Suprapubic skin (tissue), 4 donors: ENCODE measurements around the gene KRT27. TPM values are rescaled to one million over a fixed set of nuclear protein-coding genes. Genes with fewer than 3 reads are reported as not detected.

Source experiments
- DNase-seq, 2 donors: peaks; one replicate each; pipeline ENCODE4 v3.0.0-alpha.2; 2019; ENCODE audit warnings: low spot score in 2 of 2
- H3K27ac ChIP-seq: fragments of 200-600 bp; sonication (generic); one replicate; pipeline ENCODE4 v1.5.1; 2019
- H3K27me3 ChIP-seq: fragments of 200-600 bp; sonication (generic); one replicate; pipeline ENCODE4 v1.5.1; 2019
- H3K36me3 ChIP-seq: fragments of 200-600 bp; sonication (generic); one replicate; pipeline ENCODE4 v1.5.1; 2019
- H3K4me1 ChIP-seq: fragments of 200-600 bp; sonication (generic); one replicate; pipeline ENCODE4 v1.5.1; 2019
- H3K4me3 ChIP-seq: fragments of 200-600 bp; sonication (generic); one replicate; pipeline ENCODE4 v1.5.1; 2019; ENCODE audit warnings: mild to moderate bottlenecking
- H3K9me3 ChIP-seq: fragments of 200-600 bp; sonication (generic); one replicate; pipeline ENCODE4 v1.5.1; 2019
- EP300 ChIP-seq: sonication (generic); formaldehyde crosslinking; IDR thresholded peaks from one replicate; pipeline ENCODE4 v1.6.1; 2017; ENCODE audit warnings: antibody characterized with exemption
- POLR2A ChIP-seq, 2 donors: fragments of 450-650 bp; IDR thresholded peaks; one replicate each; pipeline ENCODE4 v1.6.1; 2017; ENCODE audit warnings: antibody characterized with exemption in 2 of 2, mild to moderate bottlenecking in 2 of 2, moderate library complexity in 2 of 2
- POLR2AphosphoS5 ChIP-seq, 3 donors: sonication (generic); formaldehyde crosslinking; IDR thresholded peaks; one replicate each; pipeline ENCODE4 v1.6.1; 2017; ENCODE audit warnings: antibody characterized with exemption in 3 of 3
- WGBS: methylation state at CpG from one replicate; pipeline ENCODE4 v1.1.5; 2018; 5-methylcytosine and 5-hydroxymethylcytosine counted together
- total RNA-seq, 4 donors: library from RNA; depleted of rRNA; stranded (reverse); fragments of >200 nt; gene quantifications; one replicate each; pipeline ENCODE4 v1.1.0, GENCODE V29; 2016
- TF ChIP-seq, protein P1 (sequence below), 2 donors: fragments of 200-600 bp in 1 of 2; fragments of 450-650 bp in 1 of 2; sonication (generic) in 1 of 2; IDR thresholded peaks; one replicate each; pipeline ENCODE4 v1.5.1; 2016 to 2019; ENCODE audit warnings: antibody characterized with exemption in 2 of 2, mild to moderate bottlenecking in 1 of 2, moderate library complexity in 1 of 2

KRT27 gene
- total RNA-seq, 4 donors from 2014 or later: 1.9 to 150 (median 39.1) TPM

DNA sequence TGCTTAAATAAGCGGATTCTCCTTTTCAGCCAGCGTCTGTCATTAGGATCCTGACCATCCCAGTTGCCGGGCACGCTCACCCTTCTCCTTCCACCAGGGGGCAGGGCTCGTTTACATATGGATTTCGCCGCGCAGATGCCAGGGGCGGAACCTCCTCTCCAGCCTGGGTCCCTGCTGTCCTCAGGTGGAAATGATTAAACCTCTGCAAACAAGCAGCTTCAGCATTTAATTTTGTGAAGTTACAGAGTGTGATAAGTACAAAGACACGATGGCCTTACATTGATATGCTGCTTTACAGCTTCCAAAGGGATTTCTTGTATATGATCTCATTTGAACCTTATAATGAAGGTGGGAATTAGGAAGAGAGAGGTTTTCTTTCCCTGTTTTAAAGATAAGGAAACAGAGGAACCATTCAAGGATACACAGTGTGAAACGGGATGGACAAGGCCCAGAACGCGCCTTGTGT, 21.3 kb upstream of the KRT27 start:
- H3K27me3 ChIP-seq: peaks cover 18% of the 10 kb centered on the region
- no peak overlapping the region for H3K4me3 ChIP-seq
- H3K4me1 ChIP-seq: peaks cover 3% of the 10 kb centered on the region
- no peaks in the 10 kb centered on the region for H3K9me3 ChIP-seq
- no peaks in the 10 kb centered on the region for H3K36me3 ChIP-seq
- 12% methylated on average over 13 of the region's 13 CpGs for WGBS
- peak; percentile 82 to 89 for DNase-seq
- no peak for TF ChIP-seq POLR2A (IDR thresholded peaks at IDR 0.05)
- TF ChIP-seq, protein P1, sequence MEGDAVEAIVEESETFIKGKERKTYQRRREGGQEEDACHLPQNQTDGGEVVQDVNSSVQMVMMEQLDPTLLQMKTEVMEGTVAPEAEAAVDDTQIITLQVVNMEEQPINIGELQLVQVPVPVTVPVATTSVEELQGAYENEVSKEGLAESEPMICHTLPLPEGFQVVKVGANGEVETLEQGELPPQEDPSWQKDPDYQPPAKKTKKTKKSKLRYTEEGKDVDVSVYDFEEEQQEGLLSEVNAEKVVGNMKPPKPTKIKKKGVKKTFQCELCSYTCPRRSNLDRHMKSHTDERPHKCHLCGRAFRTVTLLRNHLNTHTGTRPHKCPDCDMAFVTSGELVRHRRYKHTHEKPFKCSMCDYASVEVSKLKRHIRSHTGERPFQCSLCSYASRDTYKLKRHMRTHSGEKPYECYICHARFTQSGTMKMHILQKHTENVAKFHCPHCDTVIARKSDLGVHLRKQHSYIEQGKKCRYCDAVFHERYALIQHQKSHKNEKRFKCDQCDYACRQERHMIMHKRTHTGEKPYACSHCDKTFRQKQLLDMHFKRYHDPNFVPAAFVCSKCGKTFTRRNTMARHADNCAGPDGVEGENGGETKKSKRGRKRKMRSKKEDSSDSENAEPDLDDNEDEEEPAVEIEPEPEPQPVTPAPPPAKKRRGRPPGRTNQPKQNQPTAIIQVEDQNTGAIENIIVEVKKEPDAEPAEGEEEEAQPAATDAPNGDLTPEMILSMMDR (IDR thresholded peaks at IDR 0.05): peak; percentile 80 to 88
- H3K27ac ChIP-seq: no peak overlapping the region

DNA sequence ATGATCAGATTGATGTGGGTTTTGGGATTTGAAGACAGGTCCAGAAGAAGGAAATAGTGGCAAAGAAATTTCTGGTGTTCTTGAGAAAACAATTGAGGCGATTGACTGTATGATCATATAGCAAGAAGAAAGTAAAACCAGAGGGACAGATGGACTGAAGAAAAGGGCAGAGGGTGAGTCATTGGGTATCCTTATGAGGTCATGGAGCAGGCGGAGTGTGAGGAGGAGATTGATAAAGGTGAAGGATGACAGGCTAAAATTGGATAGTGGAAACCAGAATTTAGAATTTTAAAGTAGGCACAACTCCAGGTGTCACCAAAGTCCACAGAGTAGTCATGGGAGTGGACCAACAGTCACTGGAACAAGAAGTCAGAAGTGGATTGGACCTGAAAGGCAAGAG, 18.8 kb upstream of the KRT27 start:
- Histone ChIP-seq H3K36me3 (no peaks in the 10 kb centered on the region), H3K27me3 (peaks cover 22% of the 10 kb centered on the region), H3K4me1 (peaks cover 3% of the 10 kb centered on the region), H3K9me3 (no peaks in the 10 kb centered on the region), H3K27ac (no peak overlapping the region), H3K4me3 (no peak overlapping the region)
- 83% methylated on average over 2 of the region's 2 CpGs for WGBS
- TF ChIP-seq EP300 (no peak), POLR2AphosphoS5 (IDR thresholded peaks at IDR 0.05) (no peak), POLR2A (IDR thresholded peaks at IDR 0.05) (no peak)
- TF ChIP-seq, protein P1 (IDR thresholded peaks at IDR 0.05): no peak
- DNase-seq: no peak

DNA sequence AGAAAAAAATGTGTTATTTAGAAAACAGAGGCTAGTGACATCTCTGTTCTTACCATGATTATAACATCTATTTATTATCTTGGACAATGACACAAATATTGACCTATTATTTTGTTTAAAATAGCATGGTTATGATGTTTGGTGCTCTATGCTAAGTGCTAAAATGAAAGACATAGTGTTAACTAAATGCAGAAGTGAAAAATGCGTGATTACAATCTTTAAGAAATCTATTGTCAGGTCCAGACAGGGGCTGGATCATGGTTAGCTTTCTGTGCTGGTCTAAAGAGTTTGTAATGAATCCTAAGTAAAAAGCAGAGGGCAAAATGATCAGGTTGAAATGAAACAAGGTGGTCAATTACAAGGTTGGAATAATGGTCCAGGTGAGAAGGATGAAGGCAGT, 18.0 kb upstream of the KRT27 start:
- no peak for TF ChIP-seq POLR2A (IDR thresholded peaks at IDR 0.05)
- no peak overlapping the region for H3K4me3 ChIP-seq
- DNase-seq: no peak
- no peaks in the 10 kb centered on the region for H3K36me3 ChIP-seq
- no peak overlapping the region for H3K27ac ChIP-seq
- H3K27me3 ChIP-seq: peaks cover 24% of the 10 kb centered on the region
- no peaks in the 10 kb centered on the region for H3K9me3 ChIP-seq
- peaks cover 3% of the 10 kb centered on the region for H3K4me1 ChIP-seq
- 70% methylated on average over 1 of the region's 1 CpG for WGBS

DNA sequence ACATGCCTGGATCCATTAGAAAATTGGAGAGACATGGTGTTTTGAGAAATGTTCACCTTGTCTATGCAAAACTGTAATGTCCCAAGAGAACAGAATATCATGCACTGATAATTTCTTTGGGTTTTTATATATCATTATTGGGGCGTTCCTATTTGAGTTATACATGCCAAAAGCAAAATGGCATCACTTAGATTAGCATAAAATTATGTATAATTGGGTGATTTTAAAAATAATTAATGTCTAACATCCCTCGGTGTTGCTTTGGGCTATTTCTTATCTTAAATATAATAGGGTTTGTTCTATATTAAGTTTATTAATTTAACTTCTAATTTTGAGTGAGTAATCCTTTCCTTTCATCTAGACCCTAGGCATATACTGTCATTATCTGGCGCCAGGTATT, 17.5 kb upstream of the KRT27 start, which contains the start of gene KRT28:
Gene KRT28, minus strand, starts transcription at position 101 of the 400 bp plus-strand sequence. Its CDS starts 66 bp downstream, at position 35.
- DNase-seq: no peak
- peaks cover 24% of the 10 kb centered on the region for H3K27me3 ChIP-seq
- TF ChIP-seq POLR2A (IDR thresholded peaks at IDR 0.05) (no peak), EP300 (no peak), POLR2AphosphoS5 (IDR thresholded peaks at IDR 0.05) (no peak)
- TF ChIP-seq, protein P1 (IDR thresholded peaks at IDR 0.05): no peak
- no peaks in the 10 kb centered on the region for H3K36me3 ChIP-seq
- 83% methylated on average over 3 of the region's 3 CpGs for WGBS
- H3K9me3 ChIP-seq: no peaks in the 10 kb centered on the region
- no peak within 1 kb of the TSS for H3K27ac ChIP-seq
- peaks cover 3% of the 10 kb centered on the region for H3K4me1 ChIP-seq
- H3K4me3 ChIP-seq: no peak within 1 kb of the TSS

DNA sequence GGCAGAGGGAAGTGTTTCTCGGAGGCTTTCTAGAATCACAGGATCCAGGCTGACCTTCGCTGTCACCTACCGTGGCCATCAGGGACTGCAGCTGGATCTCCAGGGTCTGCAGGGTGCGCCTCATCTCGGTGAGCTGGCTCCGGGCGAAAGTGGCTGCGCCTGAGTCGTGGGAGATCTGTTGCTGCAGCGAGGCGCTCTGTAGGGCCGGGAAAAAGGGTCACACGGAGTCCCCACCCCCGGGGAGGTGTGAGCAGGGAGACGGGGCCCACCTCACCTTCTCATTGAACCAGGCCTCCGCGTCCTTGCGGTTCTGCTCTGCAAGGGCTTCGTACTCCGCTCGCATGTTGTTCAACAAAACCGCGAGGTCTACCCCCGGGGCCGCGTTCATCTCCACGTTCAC, 14.5 kb upstream of the KRT27 start:
- Histone ChIP-seq H3K4me3 (no peak overlapping the region), H3K36me3 (no peaks in the 10 kb centered on the region), H3K4me1 (peaks cover 4% of the 10 kb centered on the region), H3K27ac (no peak overlapping the region), H3K27me3 (peaks cover 21% of the 10 kb centered on the region), H3K9me3 (no peaks in the 10 kb centered on the region)
- TF ChIP-seq EP300: no peak
- TF ChIP-seq POLR2A (IDR thresholded peaks at IDR 0.05): no peak
- no peak for TF ChIP-seq POLR2AphosphoS5 (IDR thresholded peaks at IDR 0.05)
- TF ChIP-seq, protein P1 (IDR thresholded peaks at IDR 0.05): no peak
- no peak for DNase-seq
- 81% methylated on average over 27 of the region's 27 CpGs for WGBS
